Measurements from ENCODE around the gene DCBLD2. TPM values are rescaled to one million over a fixed set of nuclear protein-coding genes. Genes with fewer than 3 reads are reported as not detected.
A peak's percentile ranks its signal among the peaks of the same experiment; 100 is the strongest.

Gene DCBLD2, protein sequence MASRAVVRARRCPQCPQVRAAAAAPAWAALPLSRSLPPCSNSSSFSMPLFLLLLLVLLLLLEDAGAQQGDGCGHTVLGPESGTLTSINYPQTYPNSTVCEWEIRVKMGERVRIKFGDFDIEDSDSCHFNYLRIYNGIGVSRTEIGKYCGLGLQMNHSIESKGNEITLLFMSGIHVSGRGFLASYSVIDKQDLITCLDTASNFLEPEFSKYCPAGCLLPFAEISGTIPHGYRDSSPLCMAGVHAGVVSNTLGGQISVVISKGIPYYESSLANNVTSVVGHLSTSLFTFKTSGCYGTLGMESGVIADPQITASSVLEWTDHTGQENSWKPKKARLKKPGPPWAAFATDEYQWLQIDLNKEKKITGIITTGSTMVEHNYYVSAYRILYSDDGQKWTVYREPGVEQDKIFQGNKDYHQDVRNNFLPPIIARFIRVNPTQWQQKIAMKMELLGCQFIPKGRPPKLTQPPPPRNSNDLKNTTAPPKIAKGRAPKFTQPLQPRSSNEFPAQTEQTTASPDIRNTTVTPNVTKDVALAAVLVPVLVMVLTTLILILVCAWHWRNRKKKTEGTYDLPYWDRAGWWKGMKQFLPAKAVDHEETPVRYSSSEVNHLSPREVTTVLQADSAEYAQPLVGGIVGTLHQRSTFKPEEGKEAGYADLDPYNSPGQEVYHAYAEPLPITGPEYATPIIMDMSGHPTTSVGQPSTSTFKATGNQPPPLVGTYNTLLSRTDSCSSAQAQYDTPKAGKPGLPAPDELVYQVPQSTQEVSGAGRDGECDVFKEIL
- 10 to 100 TPM; 28.3 to 76.6 (median 62.0) TPM for total RNA-seq
- 10 to 100 TPM; 10.9 to 71.5 TPM for polyA plus RNA-seq
- long read RNA-seq, donor 1, full-length matches to known transcripts, result 12 of 41 reads
- long read RNA-seq, donor 1, partial matches to known transcripts, result 17 of 41 reads
- long read RNA-seq, donor 1, other reads (novel, unspliced or antisense), result 12 of 41 reads
- long read RNA-seq, donor 2, full-length matches to known transcripts, result 7 of 68 reads
- long read RNA-seq, donor 2, partial matches to known transcripts, result 24 of 68 reads
- long read RNA-seq, donor 2, other reads (novel, unspliced or antisense), result 37 of 68 reads
- long read RNA-seq, donor 3, full-length matches to known transcripts, result 40 of 94 reads
- long read RNA-seq, donor 3, partial matches to known transcripts, result 31 of 94 reads
- long read RNA-seq, donor 3, other reads (novel, unspliced or antisense), result 23 of 94 reads

DNA sequence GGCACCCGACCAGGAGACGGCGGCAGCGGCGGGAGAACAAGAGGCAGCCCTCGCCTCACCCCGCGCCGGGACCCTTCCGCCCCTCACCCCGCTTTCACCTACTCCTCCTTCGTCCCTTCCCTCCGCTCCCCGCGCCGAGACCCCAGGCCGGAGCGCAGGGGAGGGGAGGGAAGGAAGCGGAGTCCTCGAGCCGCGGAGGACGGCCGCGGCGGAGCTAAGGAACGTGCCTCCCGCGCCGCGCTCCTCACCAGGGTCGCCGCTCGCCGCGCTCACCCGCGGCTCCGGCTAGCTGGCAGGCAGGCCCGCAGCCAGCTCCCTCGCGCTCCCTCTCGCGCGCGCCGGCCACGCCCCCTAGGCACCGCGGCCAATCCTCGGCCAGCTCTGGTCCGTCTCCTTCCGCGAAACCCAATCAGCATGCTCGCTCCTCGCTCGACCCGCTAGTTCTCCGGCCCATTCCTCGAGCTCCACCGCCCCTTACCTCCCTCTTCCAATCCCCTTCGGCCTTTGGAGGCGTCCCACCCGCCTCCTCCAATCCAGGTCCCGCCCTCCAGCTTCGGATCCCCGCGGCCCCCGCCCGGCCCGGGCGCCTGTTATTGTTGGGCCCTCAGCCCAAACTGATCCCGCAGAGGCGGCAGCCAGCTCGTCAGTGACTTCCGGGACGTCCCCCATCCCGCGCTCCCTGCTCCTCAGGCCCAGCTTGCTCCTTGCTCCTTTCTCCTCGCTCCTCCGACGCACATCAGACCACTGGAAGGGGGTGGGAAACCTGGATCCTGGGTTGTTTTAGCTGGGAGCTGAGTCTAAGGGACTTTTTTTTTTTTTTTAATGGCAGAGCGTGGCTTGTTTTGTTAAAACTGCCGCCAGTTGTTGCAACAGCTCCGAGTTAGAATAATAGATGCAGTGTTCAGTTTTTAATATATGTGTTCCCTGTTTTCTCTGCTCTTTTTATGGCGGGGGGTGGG, at the start of gene DCBLD2:
DCBLD2 (minus strand) TSS at position 304 of the 959 bp plus-strand sequence. CDS start 369 bp downstream, outside the sequence.
- no peaks in the 10 kb centered on the region for H3K36me3 ChIP-seq
- intact Hi-C loops (cut with DNase I), result loop anchor here in 4 of 10 donors (1.0 to 10.0 kb wide), 5 partner anchors 15 to 379 kb away; partner anchors contain the start of gene CLDND1 (in 1 of the 4)
- WGBS, 4 donors, result 0 to 1% (median 1%) methylated on average over 73 to 86 of the region's 86 CpGs
- TF ChIP-seq CTCF (IDR thresholded peaks at IDR 0.05) (no peak), POLR2A (IDR thresholded peaks at IDR 0.05) (peak; percentile 79 to 95)
- H3K27ac ChIP-seq, result peak within 1 kb of the TSS; percentile 72 to 97 (median 96)
- ATAC-seq (peak; percentile 99), DNase-seq (peak; percentile 98 to 99 (median 99))
- H3K4me1 ChIP-seq, result peaks cover 0 to 46% (median 19%) of the 10 kb centered on the region in 12 donors
- H3K27me3 ChIP-seq, result no peaks in the 10 kb centered on the region
- no peaks in the 10 kb centered on the region for H3K9me3 ChIP-seq
- H3K4me3 ChIP-seq, result peak within 1 kb of the TSS; percentile 78 to 99 (median 93)

GRCh38 chr3:98945666-98946065, 44.2 kb upstream of the DCBLD2 start:
- no peak for DNase-seq
- Histone ChIP-seq H3K27ac (no peak overlapping the region), H3K4me3 (no peak overlapping the region), H3K27me3 (no peaks in the 10 kb centered on the region), H3K36me3 (no peaks in the 10 kb centered on the region), H3K9me3 (peaks cover 0 to 4% (median 0%) of the 10 kb centered on the region in 12 donors), H3K4me1 (peaks cover 0 to 6% (median 0%) of the 10 kb centered on the region in 12 donors)
- intact Hi-C loops (cut with DNase I), result no loop called here
- no peak for TF ChIP-seq CTCF (IDR thresholded peaks at IDR 0.05)
- TF ChIP-seq POLR2A (IDR thresholded peaks at IDR 0.05), result no peak
- ATAC-seq, result no peak
- 71 to 85% (median 78%) methylated on average over 1 of the region's 1 CpG for WGBS, 4 donors

DNA sequence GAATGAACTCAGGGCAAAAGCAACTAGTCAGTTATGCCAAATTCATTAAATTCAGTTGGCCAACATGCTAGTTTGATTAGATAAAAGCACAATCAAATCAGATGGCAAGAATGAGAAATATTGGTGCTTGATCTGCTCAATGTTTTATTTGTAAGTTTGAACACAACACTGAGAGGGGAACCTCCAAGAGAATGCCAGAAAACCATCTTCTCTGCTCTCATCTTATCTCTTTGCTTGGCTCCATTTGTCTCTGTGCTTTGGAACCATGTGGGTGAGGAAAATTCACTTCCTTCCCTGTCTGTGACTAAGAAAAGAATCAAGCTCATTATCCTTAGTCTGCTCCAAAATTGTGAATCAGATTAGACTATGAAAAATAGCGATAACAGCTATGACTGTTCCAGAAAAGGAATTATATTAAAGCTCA, 43.6 kb upstream of the DCBLD2 start:
- H3K27me3 ChIP-seq, result no peaks in the 10 kb centered on the region
- ATAC-seq (peak in 2 of 4 donors; percentile 31 to 80), DNase-seq (no peak)
- intact Hi-C loops (cut with DNase I), result no loop called here
- H3K9me3 ChIP-seq, result peaks cover 0 to 4% (median 0%) of the 10 kb centered on the region in 12 donors
- no peak overlapping the region for H3K4me3 ChIP-seq
- 51 to 67% (median 54%) methylated on average over 1 of the region's 1 CpG for WGBS, 4 donors
- TF ChIP-seq CTCF (IDR thresholded peaks at IDR 0.05) (no peak), POLR2A (IDR thresholded peaks at IDR 0.05) (no peak)
- no peak overlapping the region for H3K27ac ChIP-seq
- H3K36me3 ChIP-seq, result no peaks in the 10 kb centered on the region
- H3K4me1 ChIP-seq, result peaks cover 0 to 6% (median 0%) of the 10 kb centered on the region in 12 donors

Measured in heart left ventricle (tissue), 16 donors.